HL-60 (cell line): ENCODE results near the gene SLC17A2.
"Not testable (repeated sequence)": the region's sequence is repeated elsewhere in the genome, so short reads cannot be mapped to it uniquely, and the experiment has no call there.

Experiments used
- DNase-seq, 2 experiments: peaks; one replicate each; pipeline ENCODE4 v3.0.0-alpha.2; 2010 to 2020; ENCODE audit warnings: low read depth in 1 of 2, low spot score in 1 of 2
- H3K27ac ChIP-seq: fragments of 250-450 bp; sonication (Bioruptor Pico); replicated peaks from 2 replicates; pipeline ENCODE4 v1.5.1; 2020; ENCODE audit warnings: mild to moderate bottlenecking, moderate library complexity
- H3K27me3 ChIP-seq: fragments of 250-450 bp; sonication (Bioruptor Pico); 2 replicates; pipeline ENCODE4 v1.5.1; 2021; ENCODE audit warnings: mild to moderate bottlenecking, moderate library complexity; ENCODE audit not compliant: insufficient read depth, poor library complexity, severe bottlenecking
- H3K4me3 ChIP-seq: replicated peaks from 2 replicates; pipeline ENCODE4 v1.5.1; 2011; ENCODE audit warnings: mild to moderate bottlenecking, control low read depth, low read length; ENCODE audit not compliant: insufficient read depth
- CTCF ChIP-seq: IDR thresholded peaks from one replicate; pipeline ENCODE4 v1.5.1; 2011; ENCODE audit warnings: low read length, control low read depth, inconsistent platforms; ENCODE audit not compliant: insufficient read depth
- GABPA ChIP-seq: IDR thresholded peaks from 2 replicates; pipeline ENCODE4 v1.6.1; 2012; ENCODE audit warnings: low read depth
- POLR2AphosphoS5 ChIP-seq: IDR thresholded peaks from 2 replicates; pipeline ENCODE4 v1.6.1; 2012; ENCODE audit warnings: low read depth
- SPI1 ChIP-seq: IDR thresholded peaks from 2 replicates; pipeline ENCODE4 v1.6.1; 2012; ENCODE audit warnings: low read depth, mild to moderate bottlenecking, borderline replicate concordance
- TF ChIP-seq, protein P1 (sequence below): IDR thresholded peaks from 2 replicates; pipeline ENCODE4 v1.6.1; 2012; ENCODE audit warnings: low read depth; ENCODE audit not compliant: insufficient replicate concordance

Gene SLC17A2

DNA sequence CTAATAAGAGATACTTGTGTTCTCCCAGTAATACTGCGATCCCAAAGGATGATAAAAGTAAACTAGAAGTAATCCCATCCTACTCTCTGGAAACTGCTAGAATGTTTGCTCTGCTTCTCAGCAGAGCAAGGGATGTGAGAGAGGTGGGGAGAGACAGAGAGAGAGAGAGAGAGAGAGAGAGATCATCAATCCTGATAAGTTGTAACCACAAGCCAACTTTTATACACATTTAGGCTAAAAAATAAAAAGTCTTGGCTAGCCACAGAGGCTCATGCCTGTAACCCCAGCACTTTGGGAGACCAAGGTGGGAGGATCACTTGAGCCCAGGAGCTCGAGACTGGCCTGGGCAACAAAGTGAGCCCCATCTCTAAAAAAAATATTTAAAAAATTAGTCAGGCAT, 16.1 kb upstream of the SLC17A2 start:
- H3K27ac ChIP-seq, result no peak overlapping the region
- H3K4me3 ChIP-seq, result no peak overlapping the region
- no peak for DNase-seq
- H3K27me3 ChIP-seq, result no peaks in the 10 kb centered on the region
- TF ChIP-seq CTCF (no peak), GABPA (no peak), SPI1 (no peak), POLR2AphosphoS5 (no peak)
- TF ChIP-seq, protein P1, sequence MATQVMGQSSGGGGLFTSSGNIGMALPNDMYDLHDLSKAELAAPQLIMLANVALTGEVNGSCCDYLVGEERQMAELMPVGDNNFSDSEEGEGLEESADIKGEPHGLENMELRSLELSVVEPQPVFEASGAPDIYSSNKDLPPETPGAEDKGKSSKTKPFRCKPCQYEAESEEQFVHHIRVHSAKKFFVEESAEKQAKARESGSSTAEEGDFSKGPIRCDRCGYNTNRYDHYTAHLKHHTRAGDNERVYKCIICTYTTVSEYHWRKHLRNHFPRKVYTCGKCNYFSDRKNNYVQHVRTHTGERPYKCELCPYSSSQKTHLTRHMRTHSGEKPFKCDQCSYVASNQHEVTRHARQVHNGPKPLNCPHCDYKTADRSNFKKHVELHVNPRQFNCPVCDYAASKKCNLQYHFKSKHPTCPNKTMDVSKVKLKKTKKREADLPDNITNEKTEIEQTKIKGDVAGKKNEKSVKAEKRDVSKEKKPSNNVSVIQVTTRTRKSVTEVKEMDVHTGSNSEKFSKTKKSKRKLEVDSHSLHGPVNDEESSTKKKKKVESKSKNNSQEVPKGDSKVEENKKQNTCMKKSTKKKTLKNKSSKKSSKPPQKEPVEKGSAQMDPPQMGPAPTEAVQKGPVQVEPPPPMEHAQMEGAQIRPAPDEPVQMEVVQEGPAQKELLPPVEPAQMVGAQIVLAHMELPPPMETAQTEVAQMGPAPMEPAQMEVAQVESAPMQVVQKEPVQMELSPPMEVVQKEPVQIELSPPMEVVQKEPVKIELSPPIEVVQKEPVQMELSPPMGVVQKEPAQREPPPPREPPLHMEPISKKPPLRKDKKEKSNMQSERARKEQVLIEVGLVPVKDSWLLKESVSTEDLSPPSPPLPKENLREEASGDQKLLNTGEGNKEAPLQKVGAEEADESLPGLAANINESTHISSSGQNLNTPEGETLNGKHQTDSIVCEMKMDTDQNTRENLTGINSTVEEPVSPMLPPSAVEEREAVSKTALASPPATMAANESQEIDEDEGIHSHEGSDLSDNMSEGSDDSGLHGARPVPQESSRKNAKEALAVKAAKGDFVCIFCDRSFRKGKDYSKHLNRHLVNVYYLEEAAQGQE, result no peak

DNA sequence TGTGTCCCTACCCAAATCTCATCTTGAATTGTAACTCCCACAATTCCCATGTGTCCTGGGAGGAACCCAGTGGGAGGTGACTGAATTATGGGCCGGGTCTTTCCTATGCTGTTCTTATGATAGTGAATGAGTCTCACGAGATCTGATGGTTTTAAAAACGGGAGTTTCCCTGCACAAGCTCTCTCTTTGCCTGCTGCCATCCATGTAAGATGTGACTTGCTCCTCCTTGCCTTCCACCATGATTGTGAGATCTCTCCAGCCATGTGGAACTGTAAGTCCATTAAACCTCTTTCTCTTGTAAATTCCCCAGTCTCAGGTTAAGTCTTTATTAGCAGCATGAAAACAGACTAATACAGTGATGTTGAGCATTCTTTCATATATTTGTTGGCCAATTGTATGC, 15.2 kb upstream of the SLC17A2 start:
- not testable (repeated sequence) for H3K27me3 ChIP-seq, DNase-seq, H3K27ac ChIP-seq, H3K4me3 ChIP-seq

- H3K4me3 ChIP-seq, result no peak overlapping the region
- no peak overlapping the region for H3K27ac ChIP-seq
- no peaks in the 10 kb centered on the region for H3K27me3 ChIP-seq
- no peak for DNase-seq
- TF ChIP-seq SPI1 (no peak), GABPA (no peak), CTCF (no peak), POLR2AphosphoS5 (no peak)
- TF ChIP-seq, protein P1, result no peak
Observed at GRCh38 chr6:25944688-25945574, 14.4 kb upstream of the SLC17A2 start.

- Histone ChIP-seq H3K27ac (no peak overlapping the region), H3K4me3 (no peak overlapping the region), H3K27me3 (no peaks in the 10 kb centered on the region)
- DNase-seq, result no peak
- TF ChIP-seq, protein P1, result no peak
- no peak for TF ChIP-seq SPI1
- TF ChIP-seq CTCF, result no peak
- TF ChIP-seq GABPA, result no peak
- no peak for TF ChIP-seq POLR2AphosphoS5
Observed at GRCh38 chr6:25943887-25944286, 13.4 kb upstream of the SLC17A2 start.
